HG03342 (cell line): ENCODE measurements around the gene HOXB1.

Source experiments
- ATAC-seq: cut with Tn5 transposase; IDR thresholded peaks from one replicate; pipeline ENCODE4 v1.9.1; 2021; ENCODE audit warnings: mild to moderate bottlenecking, moderate library complexity; ENCODE audit not compliant: unreplicated experiment

HOXB1 gene

GRCh38 chr17:48530887-48531272, at the start of gene HOXB1:
Gene HOXB1 (minus strand): TSS chr17:48531011. CDS start chr17:48530904, 107 bp downstream.
- ATAC-seq: no peak

DNA sequence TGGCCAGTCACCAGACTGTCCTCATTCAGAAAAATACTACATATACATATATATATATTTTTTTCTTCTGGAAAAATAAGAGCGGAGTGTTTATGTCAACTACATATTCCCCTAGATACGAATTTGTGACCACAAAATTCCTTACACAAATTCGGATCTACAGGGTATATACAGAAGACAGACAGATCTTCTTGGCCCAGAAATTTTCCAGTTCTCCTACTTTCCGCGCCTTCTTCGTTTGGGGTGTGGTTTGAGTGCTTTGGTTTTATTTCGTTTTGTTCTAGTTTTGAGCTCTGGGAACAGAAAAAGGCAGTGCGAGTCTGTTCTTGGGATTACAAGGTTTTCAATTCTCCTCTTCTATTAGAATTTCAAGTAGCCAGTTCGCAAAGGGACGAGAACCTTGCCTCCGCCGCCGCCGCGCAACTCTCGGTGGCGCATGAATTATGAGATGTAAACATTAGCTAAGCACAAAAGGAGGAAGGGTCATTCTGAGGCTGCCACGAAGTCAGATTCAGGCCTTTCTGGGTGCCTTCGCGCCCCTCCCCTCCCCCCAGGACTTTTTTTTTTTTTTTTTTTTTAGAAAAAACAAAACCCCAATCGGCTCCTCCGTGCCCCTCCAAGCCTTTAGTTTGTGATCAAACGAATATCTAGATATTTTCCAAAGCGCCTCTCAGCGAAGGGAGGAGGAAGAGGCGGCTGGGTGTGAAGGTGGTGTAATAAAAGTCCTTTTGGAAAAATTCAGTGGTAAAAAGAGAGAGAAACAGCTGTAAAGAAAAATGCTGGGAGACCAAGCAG, 49.1 kb upstream of the HOXB1 start:
- ATAC-seq: no peak

DNA sequence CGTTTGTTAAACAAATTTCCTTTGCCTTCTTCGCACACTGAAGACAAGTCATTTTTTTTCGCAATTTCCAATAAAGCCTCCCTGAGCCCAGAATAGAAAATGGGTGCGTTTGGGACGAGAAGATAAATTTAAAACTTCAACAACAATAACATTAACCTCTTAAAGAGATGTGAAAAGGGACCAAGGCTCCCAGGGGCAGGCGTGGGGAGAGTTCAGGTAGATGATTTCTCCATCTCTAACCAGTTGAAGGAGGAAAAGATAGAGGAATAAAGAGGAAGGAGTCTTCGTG, 48.6 kb upstream of the HOXB1 start:
- ATAC-seq: no peak

DNA sequence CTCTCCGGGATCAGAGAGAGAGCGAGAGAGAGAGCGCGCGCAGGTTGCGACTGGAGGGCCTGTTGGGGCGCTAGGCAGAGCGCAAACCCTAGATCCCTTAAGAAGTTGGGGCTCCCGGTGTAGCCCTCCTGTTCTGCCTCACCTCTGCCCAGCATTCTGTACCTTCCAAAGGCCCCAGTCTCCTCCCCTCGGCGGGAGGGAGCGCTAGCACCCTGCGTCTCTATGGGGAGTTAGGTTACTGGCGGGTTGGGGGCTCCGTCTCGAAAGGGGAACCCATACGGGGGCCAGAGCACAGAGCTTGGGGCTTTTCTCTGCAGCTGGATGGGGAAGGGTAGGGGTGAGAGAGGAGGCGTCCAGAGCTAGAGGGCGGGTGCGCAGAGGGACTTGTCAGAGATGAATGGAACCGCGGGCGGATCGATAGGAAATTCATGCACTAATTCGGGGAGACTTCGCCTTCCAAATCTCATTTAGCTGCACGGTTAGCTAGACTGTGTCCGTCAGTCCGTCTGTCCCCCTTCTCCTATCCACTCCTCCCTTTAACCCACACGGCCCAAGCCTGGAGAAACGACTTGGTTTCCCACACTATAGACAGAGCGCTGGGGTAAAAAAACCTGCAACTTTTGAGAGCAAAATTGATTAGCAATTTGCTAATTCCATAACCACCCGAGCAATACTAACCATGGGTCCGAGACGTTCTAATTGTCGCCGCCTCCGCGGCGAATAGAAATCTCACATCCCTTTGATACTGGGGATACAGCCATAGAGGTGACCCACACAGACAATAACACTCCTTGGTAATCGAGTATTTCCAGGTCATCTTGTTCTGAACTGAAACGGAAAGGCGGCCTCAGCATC, 48.0 kb upstream of the HOXB1 start:
- ATAC-seq: no peak

DNA sequence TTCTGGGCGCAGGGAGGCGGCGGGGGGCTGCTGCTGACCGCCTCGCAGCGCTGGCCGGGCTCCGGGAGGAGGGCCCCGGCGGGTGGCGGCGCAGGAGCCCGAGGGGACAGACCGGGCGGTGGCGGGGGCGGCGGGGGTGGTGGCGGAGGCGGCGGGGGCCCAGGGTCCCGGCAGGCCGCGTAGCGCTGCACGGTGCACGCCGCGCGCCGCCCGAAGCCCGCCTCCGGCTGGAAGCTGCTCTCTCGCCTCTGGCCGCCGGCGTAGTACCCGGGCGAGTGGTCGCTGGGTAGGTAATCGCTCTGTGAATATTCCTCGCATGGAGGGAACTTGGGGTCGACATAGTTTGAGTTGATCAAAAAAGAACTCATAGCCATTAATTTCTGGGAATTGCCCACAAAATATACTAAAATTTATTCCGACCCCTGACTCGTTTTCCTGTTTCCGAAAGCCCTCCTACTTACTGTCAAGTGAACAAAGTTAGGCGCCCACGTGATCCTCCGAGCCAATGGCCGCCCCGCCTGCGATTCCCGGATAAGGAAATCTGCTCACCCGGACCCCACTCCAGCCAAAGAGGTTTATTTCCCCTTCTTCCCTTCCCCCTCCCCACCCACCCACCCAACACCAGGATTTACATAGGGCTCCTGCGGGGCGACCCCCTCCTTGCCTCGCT, 47.3 kb upstream of the HOXB1 start, which contains the start of gene HOXB4:
Gene HOXB4, minus strand, starts transcription at position 405 of the 670 bp plus-strand sequence. Its CDS starts 31 bp downstream, at position 374.
- ATAC-seq: no peak

- no peak for ATAC-seq
These were observed 46.6 kb upstream of the HOXB1 start for GRCh38 chr17:48577330-48577945.

GRCh38 chr17:48576479-48577309, 45.9 kb upstream of the HOXB1 start:
- ATAC-seq: no peak

DNA sequence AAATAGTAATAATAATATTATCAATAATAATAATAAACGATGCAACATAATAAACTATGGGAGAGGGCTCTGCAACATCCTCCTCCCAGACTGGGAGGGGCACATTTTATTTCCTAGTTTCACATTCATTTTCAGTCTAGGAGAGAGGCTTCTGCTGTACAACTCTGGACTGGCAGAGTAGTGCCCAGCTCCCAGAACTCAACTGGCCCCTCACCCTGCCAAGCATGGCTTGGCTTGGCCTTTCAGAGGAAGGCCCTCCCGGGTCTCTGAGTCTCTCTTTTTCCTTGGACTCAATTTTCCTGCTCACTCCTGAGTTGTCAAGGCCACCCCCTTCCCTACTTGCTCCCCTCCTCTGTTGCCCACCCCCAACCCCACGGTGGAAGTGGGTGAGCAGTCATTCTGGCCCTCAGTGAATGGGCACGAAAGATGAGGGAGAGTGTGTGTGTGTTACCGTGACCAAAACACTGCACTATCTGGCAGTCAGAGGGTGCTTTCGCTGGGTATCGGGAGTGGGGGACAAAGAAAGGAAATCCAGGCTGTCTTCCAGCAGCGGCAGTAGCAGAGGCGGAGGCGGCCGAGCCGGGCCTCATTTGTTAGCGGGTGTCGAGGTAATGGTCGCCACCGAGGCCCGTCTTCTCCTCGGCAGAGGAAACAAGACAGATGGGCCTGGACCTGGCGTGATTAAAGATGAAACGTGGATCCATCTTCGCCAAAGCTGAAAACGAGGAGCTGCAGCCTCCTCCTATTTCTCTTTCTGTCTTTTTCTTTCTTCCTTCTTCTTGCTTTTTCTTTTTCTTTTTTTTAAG, 45.1 kb upstream of the HOXB1 start:
- ATAC-seq: no peak

- no peak for ATAC-seq
These were observed 44.3 kb upstream of the HOXB1 start for GRCh38 chr17:48575066-48575582.

DNA sequence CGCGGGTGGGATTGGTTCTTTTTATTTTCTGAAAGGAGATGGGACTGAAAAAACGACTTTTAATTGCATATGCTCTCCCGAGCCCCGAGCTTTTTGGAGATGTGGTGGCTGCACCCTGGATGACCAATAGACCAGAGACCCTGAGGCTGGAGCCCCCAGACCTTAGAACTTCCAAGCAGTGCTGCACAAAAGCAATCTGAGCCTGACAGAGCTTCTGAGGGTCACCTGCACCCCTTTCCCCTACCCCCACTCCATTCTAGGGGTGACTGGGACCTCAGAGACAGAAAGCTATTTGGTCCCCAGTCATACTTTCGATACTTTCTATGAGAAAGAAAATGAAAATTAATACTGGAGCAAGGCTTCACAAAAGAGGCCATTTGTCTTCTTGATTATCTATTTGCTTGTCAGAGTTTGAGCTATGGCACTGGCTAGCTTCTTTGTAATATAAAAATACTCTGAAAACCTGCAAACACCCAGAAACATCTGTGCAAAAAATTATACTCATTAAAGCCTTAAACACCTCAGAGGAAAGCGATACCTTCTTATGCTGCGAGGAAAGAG, 43.8 kb upstream of the HOXB1 start:
- ATAC-seq: no peak

GRCh38 chr17:48571826-48572417, 41.1 kb upstream of the HOXB1 start:
- ATAC-seq: no peak

GRCh38 chr17:48571024-48571818, 40.4 kb upstream of the HOXB1 start:
- ATAC-seq: no peak

GRCh38 chr17:48570325-48571023, 39.7 kb upstream of the HOXB1 start:
- ATAC-seq: no peak

DNA sequence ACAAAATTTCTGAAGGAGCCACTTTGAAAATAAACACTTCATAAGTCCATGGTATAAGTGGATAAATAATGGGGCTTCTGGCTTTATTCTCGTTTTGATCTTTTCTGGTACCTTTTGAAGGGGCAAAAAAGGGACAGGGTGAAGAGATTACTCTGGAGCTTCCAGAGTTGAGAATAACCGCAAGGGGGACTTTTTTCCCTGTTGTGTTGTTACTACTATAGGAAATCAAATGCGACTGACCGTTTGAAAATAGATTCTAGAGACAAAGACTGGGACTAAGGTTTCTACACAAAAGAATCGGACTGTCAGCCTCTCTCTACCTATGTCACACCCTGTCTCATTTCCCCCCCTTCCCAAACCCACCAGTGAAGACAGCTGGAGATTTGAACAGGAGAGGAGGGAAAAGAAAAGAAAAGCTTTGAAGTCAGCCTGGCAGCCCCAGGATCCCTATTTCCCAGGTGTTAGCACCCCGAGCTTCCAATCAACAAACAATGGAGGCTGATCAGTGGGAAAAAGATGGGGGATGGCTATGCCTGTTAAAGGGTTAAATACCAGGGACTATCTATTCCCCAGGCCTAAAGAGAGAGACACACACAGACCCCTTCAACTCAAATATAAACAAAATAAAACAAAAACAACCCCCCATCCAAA, 39.0 kb upstream of the HOXB1 start:
- no peak for ATAC-seq

- ATAC-seq: no peak
These were observed 38.4 kb upstream of the HOXB1 start for GRCh38 chr17:48569240-48569582.

DNA sequence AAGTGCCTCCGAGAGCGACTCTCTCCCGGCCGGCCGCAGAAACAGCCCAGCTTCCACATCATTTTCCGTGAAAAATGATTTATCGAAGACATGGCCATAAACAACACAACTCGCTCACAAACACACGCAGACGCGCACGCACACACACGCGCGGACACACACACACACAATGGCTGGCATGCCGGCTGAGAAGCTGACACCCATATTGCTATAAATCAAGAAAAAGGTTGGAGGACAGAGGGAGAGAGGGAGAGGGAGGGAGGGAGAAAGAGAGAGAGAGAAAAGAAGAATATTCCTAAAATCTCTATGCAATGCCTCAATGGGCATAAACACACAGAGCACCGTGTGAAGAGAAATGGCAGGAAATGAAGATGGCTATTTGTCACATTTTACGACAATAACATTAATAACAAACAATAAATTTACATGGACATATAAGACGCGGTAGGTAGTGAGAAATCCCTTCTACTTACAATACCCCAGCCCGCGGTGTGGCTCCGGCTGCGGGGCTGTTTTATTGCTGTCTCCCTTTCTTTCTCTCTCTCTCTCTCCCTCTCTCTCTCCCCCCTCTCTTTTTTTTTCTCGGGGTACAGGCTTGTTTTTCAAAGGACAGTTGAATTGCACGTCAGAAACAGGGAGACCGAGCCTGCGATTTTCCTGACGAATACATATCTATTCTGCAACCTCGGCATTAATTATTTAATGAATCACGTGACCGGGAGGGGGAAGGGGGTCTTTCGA, 37.9 kb upstream of the HOXB1 start:
- no peak for ATAC-seq
